Pancreas (tissue), 10 donors: ENCODE measurements around the gene AANAT. TPM values are rescaled to one million over a fixed set of nuclear protein-coding genes. Genes with fewer than 3 reads are reported as not detected.

Experiments used
- ATAC-seq, 4 donors: fragments of 200-7000 bp; cut with Tn5 transposase; one replicate each; pipeline versions ENCODE4 v1.8.0 to v1.9.1; 2020; ENCODE audit warnings: mild to moderate bottlenecking in 4 of 4, moderate library complexity in 4 of 4
- DNase-seq, 6 donors: peaks; one replicate each; pipeline ENCODE4 v3.0.0-alpha.2; 2020
- FAIRE-seq: peaks from 2 replicates; lab custom pipeline; 2012; peaks lifted over from hg19 to GRCh38; lab: Jason Lieb, UNC
- H3K27ac ChIP-seq, 4 donors: fragments of 200-600 bp; sonication (generic); 1 replicate in 3 of 4; 2 replicates in 1 of 4; pipeline versions ENCODE4 v1.5.0 to v1.8.0; 2020
- H3K27me3 ChIP-seq, 4 donors: fragments of 200-600 bp; one replicate each; pipeline ENCODE4 v1.8.0; 2021
- H3K36me3 ChIP-seq, 3 donors: fragments of 200-600 bp; sonication (generic) in 1 of 3; one replicate each; pipeline versions ENCODE4 v1.5.0 to v1.8.0; 2020 to 2021
- H3K4me1 ChIP-seq, 3 donors: fragments of 200-600 bp; one replicate each; pipeline ENCODE4 v1.8.0; 2021
- H3K4me3 ChIP-seq, 4 donors: fragments of 200-600 bp; sonication (generic) in 2 of 4; one replicate each; pipeline versions ENCODE4 v1.5.0 to v1.8.0; 2020 to 2021
- H3K9me3 ChIP-seq, 4 donors: fragments of 200-600 bp; one replicate each; pipeline ENCODE4 v1.8.0; 2021
- WGBS, 2 donors: extraction: QIAGEN DNeasy Blood & Tissue Kit; methylation state at CpG; one replicate each; pipeline ENCODE4 v1.1.7; 2013; 5-methylcytosine and 5-hydroxymethylcytosine counted together
- intact Hi-C, 3 donors: fragments of 100-400 bp; cut with DNase I; formaldehyde crosslinking; loops; one replicate each; pipeline versions ENCODE4 v1.11.1 to v1.14.2; 2022
- polyA plus RNA-seq, 2 donors: library from polyadenylated mRNA; stranded (reverse); fragments of 200-250 nt; gene quantifications; one replicate each; pipeline ENCODE4 v1.2.3, GENCODE V29; 2013
- total RNA-seq, 6 donors: library from RNA; stranded (reverse); fragmentation: NEBNext Ultra II Directional in 4 of 6; extraction: Animal tissue kit (Norgen Biotek cat#: 25700) in 4 of 6; gene quantifications; one replicate each; pipeline versions ENCODE4 v1.2.1 to v1.2.4, GENCODE V29; 2021 to 2023
- TF ChIP-seq, protein P1 (sequence below), 4 donors: fragments of 200-600 bp; sonication (generic) in 3 of 4; IDR thresholded peaks; one replicate each; pipeline versions ENCODE4 v1.5.0 to v1.8.0; 2021; ENCODE audit warnings: antibody characterized with exemption in 4 of 4
- donor health status: healthy with polysubstance abuse.
- donor health status: DM: no; HTN: no; CAD: no; lungs with moderate emphysema.
- donor health status: DM: no; HTN: no; CAD: no.
- donor health status: control.
- donor health status: control.
- donor health status: Bipolar disorder and iron deficiency.
- donor health status: DM: yes; HTN: yes; CAD: no.
- donor health status: DM: no; HTN: no; CAD: no.
- donor health status: DM: no; HTN: no; CAD: no.
- donor health status: DM: yes; HTN: yes; CAD: no.

Gene AANAT
- total and polyA plus RNA-seq, 8 donors: 0.16 to 0.23 TPM; not detected in 6

DNA sequence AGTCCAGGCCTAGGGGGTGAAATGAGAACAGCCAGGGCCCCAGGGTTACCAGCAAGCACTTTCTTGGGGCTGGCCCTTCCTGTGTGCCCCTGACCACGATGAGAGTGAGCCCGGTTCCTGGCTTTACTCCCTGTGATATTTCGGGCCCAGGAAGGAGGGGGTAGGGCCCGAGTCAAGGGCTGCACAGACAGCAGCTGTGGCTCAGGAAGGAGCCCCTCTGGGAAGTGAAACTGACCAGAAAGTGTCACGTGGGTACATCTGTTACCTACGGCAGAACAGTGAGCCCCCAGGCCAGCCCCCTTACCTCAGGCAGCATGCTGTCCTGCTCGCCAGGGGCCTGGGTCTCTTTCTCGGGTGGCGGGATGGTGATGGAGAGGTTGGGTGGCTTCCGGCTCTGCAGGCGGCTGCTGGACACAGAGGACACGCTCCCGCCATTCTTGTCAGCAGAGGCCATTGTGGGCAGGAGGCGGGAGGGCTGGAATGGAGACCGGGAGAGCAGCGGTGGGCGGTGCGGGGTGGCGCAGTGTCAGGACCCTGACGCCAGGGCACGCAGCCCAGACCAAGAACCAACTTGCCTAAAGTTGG is 13.8 kb downstream of the AANAT start:
- H3K4me3 ChIP-seq: no peak overlapping the region
- H3K36me3 ChIP-seq: no peaks in the 10 kb centered on the region
- no peaks in the 10 kb centered on the region for H3K9me3 ChIP-seq
- no peaks in the 10 kb centered on the region for H3K27me3 ChIP-seq
- H3K4me1 ChIP-seq: no peaks in the 10 kb centered on the region
- H3K27ac ChIP-seq: no peak overlapping the region
- intact Hi-C loops: no loop called here
- peak in 2 of 6 donors; percentile 19 to 46 for DNase-seq
- TF ChIP-seq, protein P1, sequence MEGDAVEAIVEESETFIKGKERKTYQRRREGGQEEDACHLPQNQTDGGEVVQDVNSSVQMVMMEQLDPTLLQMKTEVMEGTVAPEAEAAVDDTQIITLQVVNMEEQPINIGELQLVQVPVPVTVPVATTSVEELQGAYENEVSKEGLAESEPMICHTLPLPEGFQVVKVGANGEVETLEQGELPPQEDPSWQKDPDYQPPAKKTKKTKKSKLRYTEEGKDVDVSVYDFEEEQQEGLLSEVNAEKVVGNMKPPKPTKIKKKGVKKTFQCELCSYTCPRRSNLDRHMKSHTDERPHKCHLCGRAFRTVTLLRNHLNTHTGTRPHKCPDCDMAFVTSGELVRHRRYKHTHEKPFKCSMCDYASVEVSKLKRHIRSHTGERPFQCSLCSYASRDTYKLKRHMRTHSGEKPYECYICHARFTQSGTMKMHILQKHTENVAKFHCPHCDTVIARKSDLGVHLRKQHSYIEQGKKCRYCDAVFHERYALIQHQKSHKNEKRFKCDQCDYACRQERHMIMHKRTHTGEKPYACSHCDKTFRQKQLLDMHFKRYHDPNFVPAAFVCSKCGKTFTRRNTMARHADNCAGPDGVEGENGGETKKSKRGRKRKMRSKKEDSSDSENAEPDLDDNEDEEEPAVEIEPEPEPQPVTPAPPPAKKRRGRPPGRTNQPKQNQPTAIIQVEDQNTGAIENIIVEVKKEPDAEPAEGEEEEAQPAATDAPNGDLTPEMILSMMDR (IDR thresholded peaks at IDR 0.05): no peak
- WGBS, 2 donors: 88 to 90% methylated on average over 21 of the region's 21 CpGs
- FAIRE-seq: no peak
- peak in 2 of 4 donors; percentile 27 to 57 for ATAC-seq

DNA sequence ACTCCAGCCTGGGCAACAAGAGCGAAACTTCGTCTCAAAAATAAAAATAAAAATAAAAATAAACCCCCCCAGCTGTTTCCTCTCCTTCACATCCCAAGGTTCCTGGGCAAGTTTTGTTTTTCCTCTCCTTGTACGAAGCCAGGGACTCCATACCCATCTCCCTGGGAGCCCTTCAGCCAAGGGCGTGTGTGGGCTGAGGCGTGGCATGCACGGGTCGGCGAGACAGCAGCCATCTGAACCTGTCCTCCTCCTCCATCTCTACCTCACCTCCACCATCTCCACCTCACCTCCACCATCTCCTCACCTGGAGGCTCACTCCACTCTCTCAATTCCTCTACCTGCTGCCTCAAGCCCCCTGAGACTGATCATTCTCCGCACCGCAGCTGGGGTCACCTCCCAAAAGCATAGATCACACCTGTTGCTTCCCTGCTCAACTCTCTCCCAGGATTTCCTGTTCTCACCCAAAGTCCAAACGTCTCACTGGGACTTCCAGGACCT is 16.9 kb downstream of the AANAT start:
- Histone ChIP-seq H3K4me3 (no peak overlapping the region), H3K4me1 (no peaks in the 10 kb centered on the region), H3K27me3 (no peaks in the 10 kb centered on the region), H3K9me3 (no peaks in the 10 kb centered on the region), H3K27ac (no peak overlapping the region), H3K36me3 (no peaks in the 10 kb centered on the region)
- no peak for DNase-seq
- no peak for FAIRE-seq
- TF ChIP-seq, protein P1 (IDR thresholded peaks at IDR 0.05): no peak
- intact Hi-C loops: no loop called here
- 90 to 92% methylated on average over 8 to 11 of the region's 11 CpGs for WGBS, 2 donors
- no peak for ATAC-seq

DNA sequence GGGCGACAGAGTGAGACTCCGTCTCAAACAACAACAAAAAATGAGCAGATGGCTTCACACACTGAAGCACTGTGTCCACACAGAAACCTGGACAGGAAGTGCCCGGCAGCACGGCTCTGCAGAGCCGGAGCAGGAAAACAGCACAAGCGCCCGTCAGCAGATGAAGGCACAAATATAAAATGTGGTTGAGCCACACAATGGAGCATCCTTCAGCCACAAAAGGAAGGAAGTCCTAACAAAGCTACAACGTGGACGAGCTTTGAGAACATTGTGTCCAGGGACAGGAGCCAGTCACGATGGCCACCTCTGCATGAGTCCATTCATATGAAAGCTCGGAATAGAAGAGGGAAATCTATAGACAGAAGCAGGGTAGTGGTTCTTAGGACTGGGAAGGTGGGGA is 18.2 kb downstream of the AANAT start:
- Histone ChIP-seq H3K27me3 (no peaks in the 10 kb centered on the region), H3K4me3 (no peak overlapping the region), H3K9me3 (no peaks in the 10 kb centered on the region), H3K27ac (peak overlapping the region in 1 of 4 donors; percentile 13), H3K36me3 (no peaks in the 10 kb centered on the region), H3K4me1 (no peaks in the 10 kb centered on the region)
- no peak for FAIRE-seq
- ATAC-seq: peak in 3 of 4 donors; percentile 18 to 59 (median 42)
- intact Hi-C loops: no loop called here
- DNase-seq: no peak
- TF ChIP-seq, protein P1 (IDR thresholded peaks at IDR 0.05): no peak
- 75 to 79% methylated on average over 11 of the region's 11 CpGs for WGBS, 2 donors

DNA sequence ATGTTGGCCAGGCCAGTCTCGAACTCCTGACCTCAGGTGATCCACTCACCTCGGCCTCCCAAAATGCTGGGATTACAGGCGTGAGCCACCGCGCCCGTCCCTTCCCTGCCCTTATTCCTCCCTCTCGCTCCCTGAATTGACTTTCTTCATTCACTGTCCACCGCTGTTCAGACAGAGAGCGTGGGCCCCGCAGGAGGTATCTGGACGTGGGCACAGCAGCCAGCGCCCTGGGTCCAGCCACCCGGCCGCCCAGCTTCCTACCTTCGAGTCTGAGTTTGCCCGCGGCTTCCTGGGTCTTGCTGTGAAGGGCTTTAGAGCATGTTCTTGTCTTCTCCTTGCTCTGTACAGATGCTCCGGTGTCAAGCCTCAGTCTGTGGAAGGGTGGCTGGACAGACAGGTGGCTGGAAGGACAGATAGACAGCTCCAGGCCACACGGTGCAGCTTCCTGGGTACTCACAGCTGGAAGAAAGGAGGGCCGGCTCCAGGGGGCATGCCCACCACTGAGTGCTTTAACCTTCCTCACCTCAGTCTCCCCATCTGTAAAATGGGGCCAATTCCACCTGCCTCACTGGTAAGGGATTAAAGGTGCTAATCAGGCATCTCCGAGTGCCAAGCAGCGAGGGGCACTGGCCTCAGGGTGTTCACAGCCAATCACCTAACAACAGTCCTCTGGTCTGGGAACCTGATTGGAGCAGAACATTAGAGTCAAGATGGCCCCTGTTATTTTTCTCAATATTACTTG is 20.2 kb downstream of the AANAT start:
- no peaks in the 10 kb centered on the region for H3K27me3 ChIP-seq
- H3K36me3 ChIP-seq: no peaks in the 10 kb centered on the region
- H3K4me3 ChIP-seq: no peak overlapping the region
- ATAC-seq: no peak
- no peak overlapping the region for H3K27ac ChIP-seq
- WGBS, 2 donors: 97 to 98% methylated on average over 22 of the region's 22 CpGs
- DNase-seq: no peak
- TF ChIP-seq, protein P1 (IDR thresholded peaks at IDR 0.05): no peak
- no peaks in the 10 kb centered on the region for H3K4me1 ChIP-seq
- FAIRE-seq: no peak
- intact Hi-C loops: no loop called here
- H3K9me3 ChIP-seq: no peaks in the 10 kb centered on the region
